KMS-11 (cell line): ENCODE results near the gene EIF1B.

Experiments
- H2AFZ ChIP-seq: fragments of 200-600 bp; sonication (generic); 2 replicates; pipeline ENCODE4 v1.6.1; 2016; ENCODE audit warnings: antibody characterized with exemption, mixed run types, low read depth
- H3K27ac ChIP-seq: fragments of 200-600 bp; sonication (generic); 2 replicates; pipeline ENCODE4 v1.6.1; 2016; ENCODE audit warnings: mild to moderate bottlenecking, mixed run types
- H3K27me3 ChIP-seq: fragments of 200-600 bp; sonication (generic); 2 replicates; pipeline ENCODE4 v1.6.1; 2017; ENCODE audit warnings: mild to moderate bottlenecking, low read depth, mixed run types, moderate library complexity; ENCODE audit not compliant: insufficient read depth
- H3K36me3 ChIP-seq: fragments of 200-600 bp; sonication (generic); 2 replicates; pipeline ENCODE4 v1.6.1; 2017; ENCODE audit warnings: mild to moderate bottlenecking, mixed run types; ENCODE audit not compliant: insufficient read depth
- H3K4me1 ChIP-seq: fragments of 200-600 bp; sonication (generic); 2 replicates; pipeline ENCODE4 v1.6.1; 2016; ENCODE audit warnings: mild to moderate bottlenecking, low read depth, mixed run types; ENCODE audit not compliant: poor library complexity, severe bottlenecking
- H3K4me2 ChIP-seq: fragments of 200-600 bp; sonication (generic); 2 replicates; pipeline ENCODE4 v1.7.0; 2016; ENCODE audit warnings: mild to moderate bottlenecking, mixed run types
- H3K4me3 ChIP-seq: fragments of 200-600 bp; sonication (generic); IDR thresholded peaks from 2 replicates; pipeline ENCODE4 v1.6.1; 2017; ENCODE audit warnings: low read depth, low read length, mixed read lengths; ENCODE audit not compliant: insufficient read depth
- H3K79me2 ChIP-seq: fragments of 200-600 bp; sonication (generic); 2 replicates; pipeline ENCODE4 v1.6.1; 2016; ENCODE audit warnings: low read depth, mixed run types; ENCODE audit not compliant: insufficient read depth
- H3K9ac ChIP-seq: fragments of 200-600 bp; sonication (generic); 2 replicates; pipeline ENCODE4 v1.6.1; 2016; ENCODE audit warnings: mild to moderate bottlenecking, mixed run types
- H4K20me1 ChIP-seq: fragments of 200-600 bp; sonication (generic); 2 replicates; pipeline ENCODE4 v1.6.1; 2016; ENCODE audit warnings: mild to moderate bottlenecking, mixed run types; ENCODE audit not compliant: insufficient read depth
- CTCF ChIP-seq: fragments of 200-600 bp; sonication (generic); conservative IDR thresholded peaks from 2 replicates; pipeline ENCODE4 v1.6.1; 2017; ENCODE audit warnings: low read depth, mild to moderate bottlenecking, antibody characterized with exemption, low read length, moderate library complexity, mixed read lengths

Gene EIF1B

GRCh38 chr3:40350529-40350928, 41.0 kb downstream of the EIF1B start:
- H3K79me2 ChIP-seq = no peaks in the 10 kb centered on the region
- no peak overlapping the region for H3K4me3 ChIP-seq
- TF ChIP-seq CTCF = no peak
- no peaks in the 10 kb centered on the region for H3K36me3 ChIP-seq
- H4K20me1 ChIP-seq = no peaks in the 10 kb centered on the region
- no peak overlapping the region for H3K9ac ChIP-seq
- no peak overlapping the region for H2AFZ ChIP-seq
- no peaks in the 10 kb centered on the region for H3K27me3 ChIP-seq
- H3K4me2 ChIP-seq = no peak overlapping the region
- no peak overlapping the region for H3K27ac ChIP-seq
- H3K4me1 ChIP-seq = no peaks in the 10 kb centered on the region

GRCh38 chr3:40355410-40355809, 45.9 kb downstream of the EIF1B start:
- no peaks in the 10 kb centered on the region for H3K27me3 ChIP-seq
- no peak for TF ChIP-seq CTCF

GRCh38 chr3:40358454-40358853, 48.9 kb downstream of the EIF1B start:
- no peak overlapping the region for H3K4me3 ChIP-seq
- H3K36me3 ChIP-seq = no peaks in the 10 kb centered on the region
- no peak overlapping the region for H3K9ac ChIP-seq
- no peak overlapping the region for H3K27ac ChIP-seq
- TF ChIP-seq CTCF = no peak
- no peaks in the 10 kb centered on the region for H3K27me3 ChIP-seq
- no peak overlapping the region for H3K4me2 ChIP-seq
- no peaks in the 10 kb centered on the region for H3K79me2 ChIP-seq
- no peak overlapping the region for H2AFZ ChIP-seq
- H4K20me1 ChIP-seq = no peaks in the 10 kb centered on the region
- no peaks in the 10 kb centered on the region for H3K4me1 ChIP-seq

More at GRCh38 chr3:40355410-40355809, 45.9 kb downstream of the EIF1B start:
- no peak overlapping the region for H3K4me2 ChIP-seq
- H2AFZ ChIP-seq = no peak overlapping the region
- no peaks in the 10 kb centered on the region for H4K20me1 ChIP-seq
- no peak overlapping the region for H3K4me3 ChIP-seq
- no peak overlapping the region for H3K27ac ChIP-seq
- H3K9ac ChIP-seq = no peak overlapping the region
- H3K36me3 ChIP-seq = no peaks in the 10 kb centered on the region
- H3K79me2 ChIP-seq = no peaks in the 10 kb centered on the region
- H3K4me1 ChIP-seq = no peaks in the 10 kb centered on the region
